AG10803 (cell line): ENCODE data around the gene ILRUN.
"Not testable (repeated sequence)": the region's sequence is repeated elsewhere in the genome, so short reads cannot be mapped to it uniquely, and the experiment has no call there.

ENCODE experiments used
- DNase-seq: peaks from one replicate; pipeline ENCODE4 v3.0.0; 2010; ENCODE audit warnings: low read depth
- H3K4me3 ChIP-seq: 2 replicates; pipeline ENCODE4 v1.5.1; 2011; ENCODE audit warnings: mild to moderate bottlenecking, low read length, control low read depth
- TF ChIP-seq, protein P1 (sequence below): conservative IDR thresholded peaks from 2 replicates; pipeline ENCODE4 v1.5.1; 2011; ENCODE audit warnings: mild to moderate bottlenecking, low read length, control low read depth, inconsistent platforms

The ILRUN gene

DNA sequence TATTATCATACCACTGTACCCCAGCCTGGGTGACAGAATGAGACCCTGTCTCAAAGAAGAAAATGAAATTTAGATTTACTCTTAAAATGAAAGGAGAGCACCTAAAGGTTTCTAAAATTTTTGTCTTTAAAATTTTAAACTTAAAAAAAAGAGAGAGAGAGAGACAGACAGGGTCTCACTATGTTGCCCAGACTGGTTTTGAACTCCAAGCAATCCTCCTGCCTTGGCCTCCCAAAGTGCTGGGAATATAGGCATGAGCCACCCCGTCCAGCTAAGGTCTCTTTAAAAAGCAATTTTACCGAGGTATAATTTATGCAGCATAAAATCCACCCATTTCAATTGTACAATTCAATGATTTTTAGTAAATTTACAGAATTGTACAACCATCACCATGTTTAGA, 33.2 kb downstream of the ILRUN start:
- TF ChIP-seq, protein P1, sequence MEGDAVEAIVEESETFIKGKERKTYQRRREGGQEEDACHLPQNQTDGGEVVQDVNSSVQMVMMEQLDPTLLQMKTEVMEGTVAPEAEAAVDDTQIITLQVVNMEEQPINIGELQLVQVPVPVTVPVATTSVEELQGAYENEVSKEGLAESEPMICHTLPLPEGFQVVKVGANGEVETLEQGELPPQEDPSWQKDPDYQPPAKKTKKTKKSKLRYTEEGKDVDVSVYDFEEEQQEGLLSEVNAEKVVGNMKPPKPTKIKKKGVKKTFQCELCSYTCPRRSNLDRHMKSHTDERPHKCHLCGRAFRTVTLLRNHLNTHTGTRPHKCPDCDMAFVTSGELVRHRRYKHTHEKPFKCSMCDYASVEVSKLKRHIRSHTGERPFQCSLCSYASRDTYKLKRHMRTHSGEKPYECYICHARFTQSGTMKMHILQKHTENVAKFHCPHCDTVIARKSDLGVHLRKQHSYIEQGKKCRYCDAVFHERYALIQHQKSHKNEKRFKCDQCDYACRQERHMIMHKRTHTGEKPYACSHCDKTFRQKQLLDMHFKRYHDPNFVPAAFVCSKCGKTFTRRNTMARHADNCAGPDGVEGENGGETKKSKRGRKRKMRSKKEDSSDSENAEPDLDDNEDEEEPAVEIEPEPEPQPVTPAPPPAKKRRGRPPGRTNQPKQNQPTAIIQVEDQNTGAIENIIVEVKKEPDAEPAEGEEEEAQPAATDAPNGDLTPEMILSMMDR = no peak
- DNase-seq = no peak
- H3K4me3 ChIP-seq = no peak overlapping the region

DNA sequence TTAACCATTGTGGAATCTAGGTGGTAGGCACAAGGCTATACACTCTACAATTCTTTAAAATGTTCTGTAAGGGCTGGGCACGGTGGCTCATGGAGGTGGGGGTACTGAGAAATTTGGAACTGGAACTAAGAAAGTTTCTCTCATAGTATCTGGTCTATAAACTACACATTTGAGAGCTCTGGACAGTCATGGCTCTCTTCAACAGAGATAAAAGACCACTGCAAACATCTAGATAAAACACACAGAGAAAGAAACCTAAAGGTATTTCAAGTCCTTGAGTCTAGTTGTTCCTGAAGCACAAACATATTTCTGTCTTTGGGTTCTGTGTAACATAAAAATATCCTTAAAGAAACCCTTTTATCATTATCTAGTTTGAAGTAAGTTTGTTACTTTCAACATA, 35.2 kb downstream of the ILRUN start:
- TF ChIP-seq, protein P1 = no peak
- no peak overlapping the region for H3K4me3 ChIP-seq

DNA sequence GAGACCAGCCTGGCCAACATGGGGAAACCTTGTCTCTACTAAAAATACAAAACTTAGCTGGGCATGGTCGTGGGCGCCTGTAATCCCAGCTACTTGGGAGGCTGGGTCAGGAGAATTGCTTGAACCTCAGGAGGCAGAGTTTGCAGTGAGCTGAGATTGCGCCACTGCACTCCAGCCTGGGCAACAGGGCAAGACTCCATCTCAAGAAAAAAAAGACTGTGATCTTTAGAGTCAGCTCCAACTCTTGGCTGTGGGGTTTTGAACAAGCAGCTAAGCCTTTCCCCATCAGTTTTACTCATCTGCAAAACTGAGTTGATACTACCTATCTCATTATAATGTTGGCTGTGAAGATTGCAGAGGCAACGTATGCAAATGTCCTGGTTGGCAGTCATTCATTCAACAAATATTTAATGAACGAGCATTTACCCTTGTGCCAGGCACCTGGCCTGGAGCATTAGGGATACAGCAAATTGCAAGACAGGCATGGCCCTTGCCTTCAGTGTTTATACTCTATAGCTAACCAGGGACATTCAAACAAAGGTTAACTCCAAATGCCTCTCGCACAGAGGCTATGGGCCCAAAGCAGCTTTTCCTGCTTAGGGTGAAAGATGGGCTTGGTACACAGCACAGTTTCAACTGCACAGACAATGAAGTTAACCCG, 37.8 kb downstream of the ILRUN start:
- DNase-seq = no peak
- TF ChIP-seq, protein P1 = no peak
- no peak overlapping the region for H3K4me3 ChIP-seq

More for the DNA sequence above, 35.2 kb downstream of the ILRUN start:
- no peak for DNase-seq

DNA sequence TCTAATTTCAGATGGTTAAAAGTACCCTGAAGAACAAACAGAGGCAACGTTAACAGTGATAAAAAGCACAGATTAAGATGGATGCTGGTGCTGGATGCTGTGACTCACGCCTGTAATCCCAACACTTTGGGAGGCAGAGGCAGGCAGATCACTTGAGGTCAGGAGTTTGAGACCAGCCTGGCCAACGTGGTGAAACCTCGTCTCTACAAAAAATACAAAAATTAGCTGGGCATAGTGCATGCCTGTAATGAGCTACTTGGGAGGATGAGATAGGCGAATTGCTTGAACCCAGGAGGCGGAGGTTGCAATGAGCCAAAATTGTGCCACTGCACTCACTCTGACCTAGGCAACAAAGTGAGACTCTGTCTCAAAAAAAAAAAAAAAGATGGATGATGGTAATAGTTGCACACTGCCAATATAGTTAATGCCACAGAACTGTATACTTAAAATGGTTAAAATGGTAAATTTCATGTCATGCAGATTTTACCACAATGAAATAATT, 38.5 kb downstream of the ILRUN start:
- DNase-seq = peak; percentile 40
- H3K4me3 ChIP-seq = peak overlapping the region; percentile 66

DNA sequence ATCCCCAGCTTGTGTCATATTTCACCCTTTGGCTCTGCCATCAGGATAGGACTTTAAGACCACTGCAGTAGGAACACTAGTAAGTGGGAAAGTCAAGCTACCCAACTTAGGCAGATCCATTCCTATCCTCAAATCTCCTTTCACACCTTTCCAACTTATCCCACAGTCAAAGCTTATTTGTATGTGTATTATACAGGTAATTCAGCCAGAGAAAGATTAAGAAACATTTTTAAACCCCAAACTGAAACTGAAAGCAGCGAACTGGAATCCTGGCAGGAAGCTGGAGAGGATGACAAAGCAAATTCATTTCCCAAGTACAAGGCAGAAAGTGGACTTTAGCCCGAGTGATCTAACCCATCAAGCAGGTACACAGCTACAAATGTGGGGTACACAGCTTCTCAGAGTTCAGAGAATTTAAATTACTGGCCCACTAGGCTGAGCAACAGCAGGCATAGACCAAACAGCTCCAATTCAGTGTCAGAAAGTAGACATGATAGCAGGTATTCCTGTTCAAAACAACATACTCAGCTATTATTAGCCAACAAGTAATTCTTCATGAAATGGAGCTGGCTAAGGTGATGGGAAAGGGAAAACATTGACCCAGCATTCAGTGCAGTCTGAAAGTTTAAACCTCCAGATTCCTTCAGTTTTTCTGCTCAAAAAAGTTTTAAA, 39.1 kb downstream of the ILRUN start:
- peak overlapping the region; percentile 66 for H3K4me3 ChIP-seq
- TF ChIP-seq, protein P1 = no peak
- DNase-seq = peak; percentile 84

DNA sequence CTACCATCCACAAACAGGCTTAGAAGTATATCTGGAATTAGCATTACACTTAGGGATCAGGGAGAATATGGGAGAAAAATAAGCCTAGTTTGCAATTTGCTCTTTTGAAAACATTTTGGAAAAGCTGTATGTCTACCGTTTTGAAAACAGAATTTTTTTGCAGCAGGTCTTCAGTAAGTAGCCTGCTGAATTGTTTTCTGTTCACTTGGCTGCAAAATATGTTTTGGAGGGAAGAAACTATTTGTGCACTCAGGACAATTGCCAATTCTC, 39.6 kb downstream of the ILRUN start:
- peak; percentile 83 for DNase-seq
- H3K4me3 ChIP-seq = peak overlapping the region; percentile 66
- TF ChIP-seq, protein P1 = no peak

DNA sequence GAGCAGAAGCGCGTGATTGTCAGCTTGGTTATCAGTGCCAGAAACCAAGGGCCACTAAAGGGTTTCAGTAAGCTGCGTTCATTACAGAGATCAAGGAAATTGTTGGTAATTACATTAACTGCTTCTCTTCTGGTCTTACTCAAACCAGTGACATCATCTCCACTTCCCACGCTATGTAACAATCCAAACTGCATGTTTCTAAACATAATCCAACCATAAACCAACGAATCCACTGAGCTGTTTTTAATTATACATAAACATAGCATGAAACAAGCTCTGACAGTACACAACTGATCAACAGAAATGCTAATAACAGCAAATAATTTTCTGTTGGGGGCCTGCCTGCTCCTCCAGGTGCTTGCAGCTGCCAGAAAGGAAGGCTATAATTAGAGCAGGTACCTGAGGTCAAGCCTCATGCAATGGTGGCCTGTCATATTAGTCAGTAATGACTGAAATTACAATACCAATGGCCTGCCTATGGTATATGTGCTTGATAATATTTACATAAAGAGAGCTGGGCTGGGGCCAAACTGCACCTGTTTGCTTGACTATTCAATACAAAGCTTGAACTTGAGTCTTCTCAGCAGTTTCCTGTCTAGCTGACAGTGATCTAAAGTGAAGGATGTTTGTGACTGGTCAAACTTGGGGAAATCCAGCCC, 40.1 kb downstream of the ILRUN start:
- H3K4me3 ChIP-seq = peak overlapping the region; percentile 66
- peak; percentile 81 for DNase-seq
- TF ChIP-seq, protein P1 = no peak

DNA sequence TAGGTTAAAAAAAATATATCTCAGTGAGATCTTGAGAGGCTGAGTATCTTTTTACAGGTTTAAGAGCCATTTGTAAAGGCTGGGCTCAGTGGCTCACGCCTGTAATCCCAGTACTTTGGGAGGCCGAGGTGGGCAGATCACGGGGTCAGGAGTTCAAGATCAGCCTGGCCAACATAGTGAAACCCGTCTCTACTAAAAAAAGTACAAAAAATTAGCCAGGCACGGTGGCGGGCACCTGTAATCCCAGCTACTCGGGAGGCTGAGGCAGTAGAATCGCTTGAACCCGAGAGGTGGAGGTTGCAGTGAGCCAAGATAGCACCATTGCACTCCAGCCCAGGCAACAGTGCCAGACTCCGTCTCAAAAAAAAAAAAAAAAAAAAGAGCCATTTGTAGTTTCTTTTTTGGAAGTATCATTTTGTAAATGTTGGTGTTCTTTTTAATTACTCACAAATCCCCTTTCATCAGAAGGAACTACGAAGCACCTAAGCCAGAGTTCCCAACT, 40.6 kb downstream of the ILRUN start:
- not testable (repeated sequence) for DNase-seq, H3K4me3 ChIP-seq
